ENCODE results near the gene SUMO4. TPM values are rescaled to one million over a fixed set of nuclear protein-coding genes. Genes with fewer than 3 reads are reported as not detected.

SUMO4 gene
- total and polyA plus RNA-seq, 2 donors (not counting 1 experiment from before 2014, with no cell fraction given): 0.18 to 11.5 TPM

- WGBS (ENCODE audit: insufficient coverage): 3% methylated on average over 12 of the region's 19 CpGs
- TF ChIP-seq, protein P1, sequence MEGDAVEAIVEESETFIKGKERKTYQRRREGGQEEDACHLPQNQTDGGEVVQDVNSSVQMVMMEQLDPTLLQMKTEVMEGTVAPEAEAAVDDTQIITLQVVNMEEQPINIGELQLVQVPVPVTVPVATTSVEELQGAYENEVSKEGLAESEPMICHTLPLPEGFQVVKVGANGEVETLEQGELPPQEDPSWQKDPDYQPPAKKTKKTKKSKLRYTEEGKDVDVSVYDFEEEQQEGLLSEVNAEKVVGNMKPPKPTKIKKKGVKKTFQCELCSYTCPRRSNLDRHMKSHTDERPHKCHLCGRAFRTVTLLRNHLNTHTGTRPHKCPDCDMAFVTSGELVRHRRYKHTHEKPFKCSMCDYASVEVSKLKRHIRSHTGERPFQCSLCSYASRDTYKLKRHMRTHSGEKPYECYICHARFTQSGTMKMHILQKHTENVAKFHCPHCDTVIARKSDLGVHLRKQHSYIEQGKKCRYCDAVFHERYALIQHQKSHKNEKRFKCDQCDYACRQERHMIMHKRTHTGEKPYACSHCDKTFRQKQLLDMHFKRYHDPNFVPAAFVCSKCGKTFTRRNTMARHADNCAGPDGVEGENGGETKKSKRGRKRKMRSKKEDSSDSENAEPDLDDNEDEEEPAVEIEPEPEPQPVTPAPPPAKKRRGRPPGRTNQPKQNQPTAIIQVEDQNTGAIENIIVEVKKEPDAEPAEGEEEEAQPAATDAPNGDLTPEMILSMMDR (IDR thresholded peaks at IDR 0.05): peak; percentile 96
- TF ChIP-seq EZH2 (IDR thresholded peaks at IDR 0.05; ENCODE audit: borderline replicate concordance, insufficient read depth, low read depth, low read length, poor library complexity, severe bottlenecking): no peak
- Histone ChIP-seq H3K36me3 (replicated peaks in 1 of 2; ENCODE audit: control extremely low read depth in 1 of 2, control insufficient read depth in 1 of 2, extremely low read depth in 1 of 2, insufficient read depth in 2 of 2, low read length in 1 of 2) (no peaks in the 10 kb centered on the region), H3K79me2 (ENCODE audit: control insufficient read depth, insufficient read depth, low read length) (no peaks in the 10 kb centered on the region), H3K4me1 (ENCODE audit: control insufficient read depth in 2 of 2, insufficient read depth in 2 of 2, low read length in 2 of 2) (peaks cover 0 to 7% of the 10 kb centered on the region in 2 donors), H3K4me2 (replicated peaks; ENCODE audit: low read depth, low read length, poor library complexity, severe bottlenecking) (peak overlapping the region; percentile 74), H3K9ac (ENCODE audit: low read length) (no peak overlapping the region), H3K27ac (ENCODE audit: low read length in 2 of 2) (no peak overlapping the region), H3K27me3 (replicated peaks in 1 of 4; ENCODE audit: control extremely low read depth in 1 of 4, control insufficient read depth in 3 of 4, insufficient read depth in 4 of 4, low read length in 3 of 4) (no peaks in the 10 kb centered on the region), H4K20me1 (ENCODE audit: control insufficient read depth, insufficient read depth, low read length, poor library complexity, severe bottlenecking) (no peaks in the 10 kb centered on the region), H3K9me3 (ENCODE audit: control extremely low read depth in 1 of 3, control insufficient read depth in 2 of 3, insufficient read depth in 1 of 3, low read length in 2 of 3) (no peaks in the 10 kb centered on the region), H2AFZ (ENCODE audit: insufficient read depth, low read depth, low read length, poor library complexity, severe bottlenecking) (peak overlapping the region; percentile 72), H3K4me3 (ENCODE audit: control extremely low read depth in 1 of 5, extremely low read depth in 1 of 5, insufficient read depth in 1 of 5, low read depth in 2 of 5, low read length in 4 of 5) (no peak overlapping the region)
- intact Hi-C loops (cut with micrococcal nuclease): loop anchor here (1.0 kb wide), 3 partner anchors 85 to 404 kb away; no protein-coding TSS in a partner anchor
- ChIA-PET CTCF (interaction anchor here (0.6 to 8.4 kb wide), 100 partner anchors 9 to 872 kb away, joined by 3 to 201 read pairs (median 5); partner anchors contain the start of genes TAB2, UST and ZC3H12D), POLR2A (interaction anchor here (0.7 to 2.5 kb wide), 3 partner anchors 36 to 755 kb away, joined by 3 to 10 read pairs (median 3); no protein-coding TSS in a partner anchor)
- Mint-ChIP-seq H3K27me3 (no peaks in the 10 kb centered on the region), H3K27ac (no peak overlapping the region), H3K4me3 (peak overlapping the region; percentile 49), H3K4me1 (peaks cover 7% of the 10 kb centered on the region), H3K9me3 (ENCODE audit: insufficient read depth) (no peaks in the 10 kb centered on the region)
- ATAC-seq (ENCODE audit: low read depth) (peak; percentile 92), DNase-seq (peak; percentile 87)
These were observed 32.1 kb downstream of the SUMO4 start for GRCh38 chr6:149431905-149432775.

- H3K27ac Mint-ChIP-seq: no peak overlapping the region
- Histone ChIP-seq H3K27ac (ENCODE audit: low read length in 2 of 2) (no peak overlapping the region), H3K4me3 (ENCODE audit: control extremely low read depth in 1 of 5, extremely low read depth in 1 of 5, insufficient read depth in 1 of 5, low read depth in 2 of 5, low read length in 4 of 5) (no peak overlapping the region), H3K4me1 (ENCODE audit: control insufficient read depth in 2 of 2, insufficient read depth in 2 of 2, low read length in 2 of 2) (peaks cover 0 to 7% of the 10 kb centered on the region in 2 donors), H3K79me2 (ENCODE audit: control insufficient read depth, insufficient read depth, low read length) (no peaks in the 10 kb centered on the region), H4K20me1 (ENCODE audit: control insufficient read depth, insufficient read depth, low read length, poor library complexity, severe bottlenecking) (no peaks in the 10 kb centered on the region), H3K4me2 (replicated peaks; ENCODE audit: low read depth, low read length, poor library complexity, severe bottlenecking) (no peak overlapping the region), H2AFZ (ENCODE audit: insufficient read depth, low read depth, low read length, poor library complexity, severe bottlenecking) (no peak overlapping the region), H3K36me3 (replicated peaks in 1 of 2; ENCODE audit: control extremely low read depth in 1 of 2, control insufficient read depth in 1 of 2, extremely low read depth in 1 of 2, insufficient read depth in 2 of 2, low read length in 1 of 2) (no peaks in the 10 kb centered on the region), H3K9ac (ENCODE audit: low read length) (no peak overlapping the region), H3K27me3 (replicated peaks in 1 of 4; ENCODE audit: control extremely low read depth in 1 of 4, control insufficient read depth in 3 of 4, insufficient read depth in 4 of 4, low read length in 3 of 4) (no peaks in the 10 kb centered on the region), H3K9me3 (ENCODE audit: control extremely low read depth in 1 of 3, control insufficient read depth in 2 of 3, insufficient read depth in 1 of 3, low read length in 2 of 3) (no peaks in the 10 kb centered on the region)
- ATAC-seq (ENCODE audit: low read depth) (no peak), DNase-seq (no peak)
- ChIA-PET POLR2A (interaction anchor here (2.5 kb wide), 1 partner anchor 244 kb away, joined by 10 read pairs; no protein-coding TSS in a partner anchor), CTCF (interaction anchor here (0.7 to 8.4 kb wide), 21 partner anchors 9 to 856 kb away, joined by 3 to 201 read pairs (median 9); no protein-coding TSS in a partner anchor)
- peaks cover 20% of the 10 kb centered on the region for H3K4me1 Mint-ChIP-seq
- TF ChIP-seq, protein P1 (IDR thresholded peaks at IDR 0.05): no peak
- TF ChIP-seq EZH2 (IDR thresholded peaks at IDR 0.05; ENCODE audit: borderline replicate concordance, insufficient read depth, low read depth, low read length, poor library complexity, severe bottlenecking): no peak
- intact Hi-C loops (cut with micrococcal nuclease): no loop called here
- H3K9me3 Mint-ChIP-seq (ENCODE audit: insufficient read depth): no peaks in the 10 kb centered on the region
- 90% methylated on average over 2 of the region's 2 CpGs for WGBS (ENCODE audit: insufficient coverage)
- H3K27me3 Mint-ChIP-seq: no peaks in the 10 kb centered on the region
- no peak overlapping the region for H3K4me3 Mint-ChIP-seq
These were observed 33.3 kb downstream of the SUMO4 start for GRCh38 chr6:149433405-149433804.
